Retinal pigment epithelial cell (primary cell): ENCODE measurements around the gene FOXD2.

Experiments used
- DNase-seq: peaks from one replicate; pipeline ENCODE4 v3.0.0-alpha.2; 2010; ENCODE audit warnings: low read depth
- H3K4me3 ChIP-seq: 2 replicates; pipeline ENCODE4 v1.5.1; 2011; ENCODE audit warnings: mild to moderate bottlenecking, low read length, control low read depth, moderate library complexity
- CTCF ChIP-seq: conservative IDR thresholded peaks from 2 replicates; pipeline ENCODE4 v1.5.1; 2011; ENCODE audit warnings: low read depth, low read length, control low read depth, inconsistent platforms

The FOXD2 gene

GRCh38 chr1:47424336-47424982 is 13.4 kb upstream of the FOXD2 start:
- TF ChIP-seq CTCF = peak; percentile 88
- no peak overlapping the region for H3K4me3 ChIP-seq
- DNase-seq = no peak

DNA sequence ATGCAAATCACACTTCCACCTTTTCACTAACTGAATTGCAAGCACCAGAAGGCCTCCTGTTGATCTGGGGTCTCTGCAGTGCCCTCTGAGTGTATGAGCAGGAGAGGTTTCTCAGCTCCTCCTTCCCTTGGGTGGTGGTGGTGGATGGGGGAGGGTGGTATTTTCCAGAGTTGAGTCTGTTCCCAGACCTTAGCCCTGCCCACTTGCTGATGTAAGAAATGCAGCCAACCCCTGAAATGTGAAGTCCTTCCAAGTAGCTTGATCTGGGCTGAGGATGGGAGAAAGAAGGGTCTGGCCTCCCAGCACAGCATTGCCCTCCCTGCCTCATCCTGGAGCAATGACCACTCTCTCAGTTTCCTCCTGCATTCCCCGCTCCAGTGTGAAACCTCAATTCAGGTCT is 6.3 kb upstream of the FOXD2 start:
- H3K4me3 ChIP-seq = no peak overlapping the region
- no peak for DNase-seq
- no peak for TF ChIP-seq CTCF

- H3K4me3 ChIP-seq = no peak overlapping the region
- peak; percentile 88 for TF ChIP-seq CTCF
- DNase-seq = no peak
These were observed 5.5 kb upstream of the FOXD2 start for GRCh38 chr1:47432071-47433036.

- H3K4me3 ChIP-seq = no peak overlapping the region
- TF ChIP-seq CTCF = no peak
These were observed 4.8 kb upstream of the FOXD2 start for GRCh38 chr1:47433037-47433421.

DNA sequence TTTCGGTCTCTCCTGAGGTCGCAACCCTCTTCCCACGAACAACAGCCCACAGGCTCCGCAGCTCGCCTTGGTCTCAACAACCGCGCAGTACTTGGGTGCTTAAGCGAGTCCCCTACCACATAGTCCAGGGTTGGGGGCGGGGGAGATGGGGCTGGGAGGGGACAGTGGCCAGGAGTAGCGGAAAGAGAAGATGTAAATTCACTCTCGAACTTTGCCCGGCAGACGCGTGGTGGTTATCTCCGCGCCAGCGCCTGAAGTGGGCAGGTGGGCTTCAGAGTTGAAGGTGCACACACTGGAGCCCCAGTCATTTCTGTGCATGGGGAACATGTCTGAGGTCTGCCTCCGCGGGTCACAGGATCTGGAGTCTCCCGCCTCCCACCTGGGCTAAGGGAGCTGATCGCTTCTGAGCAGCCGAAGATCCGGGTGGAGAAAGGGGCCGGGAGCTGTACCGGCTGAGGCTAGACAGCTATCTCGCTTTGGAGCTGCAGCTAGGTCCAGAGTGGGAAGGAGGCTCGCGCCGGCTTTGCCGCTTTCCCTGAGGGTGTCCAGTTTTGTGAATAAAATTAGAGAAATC is 4.3 kb upstream of the FOXD2 start:
- no peak overlapping the region for H3K4me3 ChIP-seq
- DNase-seq = no peak
- no peak for TF ChIP-seq CTCF

More at GRCh38 chr1:47433037-47433421, 4.8 kb upstream of the FOXD2 start:
- DNase-seq = no peak

- no peak overlapping the region for H3K4me3 ChIP-seq
- no peak for DNase-seq
- no peak for TF ChIP-seq CTCF
These were observed 3.6 kb upstream of the FOXD2 start for GRCh38 chr1:47434051-47434842.
